HepG2 (cell line): Measurements from ENCODE around the gene UGT3A2. TPM values are rescaled to one million over a fixed set of nuclear protein-coding genes. Genes with fewer than 3 reads are reported as not detected.

Experiments used
- ATAC-seq: fragments of 200-7000 bp; cut with Tn5 transposase; 3 replicates; pipeline ENCODE4 v1.9.1; 2020; ENCODE audit warnings: mild to moderate bottlenecking, moderate library complexity
- BruUV-seq: library from RNA; stranded (reverse); fragments of 400-500 nt; replicated peaks from 2 replicates; lab custom pipeline; 2021; lab: Mats Ljungman, UMichigan
- CTCF ChIA-PET: fragments of 300-600 bp; formaldehyde crosslinking; extraction: SDS; loops from one replicate; lab custom pipeline; 2021; ENCODE audit warnings: low total read pairs, inconsistent platforms, low intra/inter-chr PET ratio; lab: Yijun Ruan, JAX
- POLR2A ChIA-PET: fragments of 350-600 bp; sonication (Branson Sonifier 250); formaldehyde crosslinking; loops from one replicate; lab custom pipeline; 2020; ENCODE audit warnings: antibody characterized with exemption, inconsistent platforms; lab: Yijun Ruan, JAX
- DNase-seq: peaks from one replicate; pipeline ENCODE4 v3.0.0-alpha.2; 2015; ENCODE audit warnings: low spot score
- FAIRE-seq: peaks from 3 replicates; lab custom pipeline; 2011; peaks lifted over from hg19 to GRCh38; lab: Jason Lieb, UNC
- H2AFZ ChIP-seq: one replicate; pipeline ENCODE4 v1.6.1; 2011; ENCODE audit warnings: low read length, inconsistent platforms
- H3K27ac ChIP-seq: fragments of 300-600 bp; 3 replicates; pipeline ENCODE4 v1.8.0; 2011; ENCODE audit warnings: mixed run types, mild to moderate bottlenecking, mixed read lengths, low read length, inconsistent platforms; ENCODE audit not compliant: insufficient read depth; ENCODE audit errors: extremely low read length
- H3K27me3 ChIP-seq, 2 experiments: fragments of 200-600 bp in 1 of 2; 2 replicates in 1 of 2; 3 replicates in 1 of 2; pipeline versions ENCODE4 v1.6.0 to v1.8.0; 2011; ENCODE audit warnings: low read length in 2 of 2, mild to moderate bottlenecking in 2 of 2, moderate library complexity in 2 of 2, inconsistent platforms in 1 of 2; ENCODE audit not compliant: insufficient read depth in 2 of 2, control insufficient read depth in 1 of 2
- H3K36me3 ChIP-seq, 2 experiments: fragments of 200-600 bp in 1 of 2; replicated peaks in 1 of 2; 2 replicates in 1 of 2; 3 replicates in 1 of 2; pipeline versions ENCODE4 v1.5.1 to v1.8.0; 2011; ENCODE audit warnings: low read length in 2 of 2, inconsistent platforms in 1 of 2; ENCODE audit not compliant: insufficient read depth in 2 of 2, control insufficient read depth in 1 of 2
- H3K4me1 ChIP-seq: 2 replicates; pipeline ENCODE4 v1.5.1; 2012; ENCODE audit warnings: low read length, inconsistent platforms; ENCODE audit not compliant: insufficient read depth
- H3K4me2 ChIP-seq: 2 replicates; pipeline ENCODE4 v1.6.0; 2011; ENCODE audit warnings: low read depth, low read length, inconsistent platforms
- H3K4me3 ChIP-seq, 3 experiments: fragments of 200-600 bp in 1 of 3; sonication (generic), shearing (Covaris generic) in 1 of 3; replicated peaks in 1 of 3; 2 replicates each; pipeline ENCODE4 v1.5.1; 2011 to 2016; ENCODE audit warnings: low read length in 3 of 3, inconsistent platforms in 2 of 3, low read depth in 2 of 3, mild to moderate bottlenecking in 2 of 3, control low read depth in 1 of 3, mixed read lengths in 1 of 3; ENCODE audit not compliant: insufficient read depth in 1 of 3
- H3K79me2 ChIP-seq: one replicate; pipeline ENCODE4 v1.6.1; 2011; ENCODE audit warnings: low read length, inconsistent platforms; ENCODE audit not compliant: insufficient read depth
- H3K9ac ChIP-seq: 2 replicates; pipeline ENCODE4 v1.6.0; 2011; ENCODE audit warnings: mild to moderate bottlenecking, low read depth, low read length, inconsistent platforms; ENCODE audit not compliant: insufficient read depth
- H3K9me3 ChIP-seq: 2 replicates; pipeline ENCODE4 v1.5.1; 2012; ENCODE audit warnings: mild to moderate bottlenecking, low read length
- H4K20me1 ChIP-seq: 2 replicates; pipeline ENCODE4 v1.6.0; 2011; ENCODE audit warnings: inconsistent platforms, mild to moderate bottlenecking, low read length, moderate library complexity; ENCODE audit not compliant: insufficient read depth
- ATF6 ChIP-seq: sonication (generic); formaldehyde crosslinking; conservative IDR thresholded peaks from 2 replicates; pipeline ENCODE4 v1.4.0; 2020; ENCODE audit warnings: missing genetic modification reagents
- MEIS1 ChIP-seq: sonication (generic); formaldehyde crosslinking; IDR thresholded peaks from 2 replicates; pipeline ENCODE4 v1.9.0; 2021; ENCODE audit warnings: mild to moderate bottlenecking, missing genetic modification reagents, moderate library complexity, borderline replicate concordance
- MTF2 ChIP-seq: sonication (generic); formaldehyde crosslinking; IDR thresholded peaks from 2 replicates; pipeline ENCODE4 v1.5.0; 2020; ENCODE audit warnings: missing genetic modification reagents, borderline replicate concordance
- ONECUT2 ChIP-seq: sonication (generic); formaldehyde crosslinking; IDR thresholded peaks from 2 replicates; pipeline ENCODE4 v1.4.0; 2020; ENCODE audit warnings: missing genetic modification reagents
- RORA ChIP-seq: sonication (generic); formaldehyde crosslinking; IDR thresholded peaks from 2 replicates; pipeline ENCODE4 v1.5.0; 2020; ENCODE audit warnings: mild to moderate bottlenecking, missing genetic modification reagents, moderate library complexity
- SMAD9 ChIP-seq: sonication (generic); formaldehyde crosslinking; IDR thresholded peaks from 2 replicates; pipeline ENCODE4 v1.5.1; 2020; ENCODE audit warnings: mild to moderate bottlenecking, missing genetic modification reagents
- ZNF557 ChIP-seq: sonication (generic); formaldehyde crosslinking; IDR thresholded peaks from 2 replicates; pipeline ENCODE4 v1.4.0; 2020; ENCODE audit warnings: missing genetic modification reagents
- ZNF558 ChIP-seq: sonication (generic); formaldehyde crosslinking; IDR thresholded peaks from 2 replicates; pipeline ENCODE4 v1.9.0; 2022; ENCODE audit warnings: mild to moderate bottlenecking, missing genetic modification reagents, borderline replicate concordance
- ZNF567 ChIP-seq: sonication (generic); formaldehyde crosslinking; IDR thresholded peaks from 2 replicates; pipeline ENCODE4 v1.8.1; 2023; ENCODE audit warnings: mild to moderate bottlenecking, missing genetic modification reagents, borderline replicate concordance
- ZSCAN5A ChIP-seq: sonication (generic); formaldehyde crosslinking; IDR thresholded peaks from 2 replicates; pipeline ENCODE4 v1.8.0; 2022; ENCODE audit warnings: mild to moderate bottlenecking, missing genetic modification reagents, borderline replicate concordance
- ZUFSP ChIP-seq: sonication (generic); formaldehyde crosslinking; IDR thresholded peaks from 2 replicates; pipeline ENCODE4 v1.9.0; 2021; ENCODE audit warnings: missing genetic modification reagents, mild to moderate bottlenecking, borderline replicate concordance
- WGBS: methylation state at CpG from one replicate; pipeline ENCODE4 v1.1.6; 2017; ENCODE audit warnings: low lambda C conversion rate; 5-methylcytosine and 5-hydroxymethylcytosine counted together
- in situ Hi-C: cut with HindIII; loops from 2 replicates; pipeline ENCODE4 v1.10.0; 2017; ENCODE audit warnings: low pct_unique_long_range_greater_than_20kb; ENCODE audit not compliant: extremely low pct_ligation_motif_present
- intact Hi-C: fragments of 100-400 bp; cut with micrococcal nuclease; formaldehyde crosslinking; loops from one replicate; pipeline ENCODE4 v1.10.0; 2022; ENCODE audit not compliant: unreplicated experiment
- polyA plus RNA-seq, 8 experiments: library from polyadenylated mRNA; depleted of rRNA in 3 of 8; stranded (reverse) in 7 of 8; unstranded in 1 of 8; fragments of >200 nt; fragmentation: Illumina TruSeq in 4 of 8; extraction: Trizol in 4 of 8; gene quantifications; 2 replicates each; pipeline versions ENCODE4 v1.2.1 to v1.2.3, GENCODE V29; 2011 to 2016; ENCODE audit warnings: low read depth in 4 of 8, missing spikeins in 1 of 8, mixed read lengths in 1 of 8; ENCODE audit not compliant: insufficient read depth in 1 of 8
- total RNA-seq, 5 experiments: library from RNA; depleted of rRNA; stranded (reverse); fragments of >200 nt; fragmentation: Illumina TruSeq; extraction: Trizol; gene quantifications; 2 replicates each; pipeline ENCODE4 v1.2.3, GENCODE V29; 2016; ENCODE audit warnings: low read depth in 1 of 5
- TF ChIP-seq, protein P1 (sequence below): sonication (generic); formaldehyde crosslinking; IDR thresholded peaks from 2 replicates; pipeline ENCODE4 v1.4.0; 2020; ENCODE audit warnings: missing genetic modification reagents

UGT3A2 gene
- total and polyA plus RNA-seq, 2 of the 13 experiments (the other 11 are each of a cell fraction or from before 2014, with no cell fraction given): not detected

GRCh38 chr5:36017004-36017403, 49.7 kb downstream of the UGT3A2 start:
- no peak overlapping the region for H3K4me3 ChIP-seq
- H3K27ac ChIP-seq: no peak overlapping the region
- no TSS peak for BruUV-seq
- ChIA-PET POLR2A (no interaction called here), CTCF (no interaction called here)
- H2AFZ ChIP-seq: no peak overlapping the region
- no peaks in the 10 kb centered on the region for H4K20me1 ChIP-seq
- intact Hi-C loops (no loop called here), in situ Hi-C loops (no loop called here)
- H3K4me1 ChIP-seq: no peaks in the 10 kb centered on the region
- ATAC-seq (no peak), DNase-seq (no peak), FAIRE-seq (no peak)
- H3K27me3 ChIP-seq: no peaks in the 10 kb centered on the region
- H3K9me3 ChIP-seq: peaks cover 44% of the 10 kb centered on the region
- H3K9ac ChIP-seq: no peak overlapping the region
- TF ChIP-seq, protein P1, sequence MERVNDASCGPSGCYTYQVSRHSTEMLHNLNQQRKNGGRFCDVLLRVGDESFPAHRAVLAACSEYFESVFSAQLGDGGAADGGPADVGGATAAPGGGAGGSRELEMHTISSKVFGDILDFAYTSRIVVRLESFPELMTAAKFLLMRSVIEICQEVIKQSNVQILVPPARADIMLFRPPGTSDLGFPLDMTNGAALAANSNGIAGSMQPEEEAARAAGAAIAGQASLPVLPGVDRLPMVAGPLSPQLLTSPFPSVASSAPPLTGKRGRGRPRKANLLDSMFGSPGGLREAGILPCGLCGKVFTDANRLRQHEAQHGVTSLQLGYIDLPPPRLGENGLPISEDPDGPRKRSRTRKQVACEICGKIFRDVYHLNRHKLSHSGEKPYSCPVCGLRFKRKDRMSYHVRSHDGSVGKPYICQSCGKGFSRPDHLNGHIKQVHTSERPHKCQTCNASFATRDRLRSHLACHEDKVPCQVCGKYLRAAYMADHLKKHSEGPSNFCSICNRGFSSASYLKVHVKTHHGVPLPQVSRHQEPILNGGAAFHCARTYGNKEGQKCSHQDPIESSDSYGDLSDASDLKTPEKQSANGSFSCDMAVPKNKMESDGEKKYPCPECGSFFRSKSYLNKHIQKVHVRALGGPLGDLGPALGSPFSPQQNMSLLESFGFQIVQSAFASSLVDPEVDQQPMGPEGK: no peak
- TF ChIP-seq RORA (CRISPR knock-in tag): no peak
- no peak for TF ChIP-seq MTF2 (CRISPR knock-in tag)
- no peak for TF ChIP-seq ZSCAN5A (CRISPR knock-in tag)
- TF ChIP-seq MEIS1: no peak
- TF ChIP-seq ZNF567 (CRISPR knock-in tag): no peak
- no peak for TF ChIP-seq SMAD9
- no peak for TF ChIP-seq ATF6 (CRISPR knock-in tag)
- no peak for TF ChIP-seq ZNF558
- TF ChIP-seq ONECUT2 (CRISPR knock-in tag): no peak
- TF ChIP-seq ZNF557: no peak
- no peak for TF ChIP-seq ZUFSP (CRISPR knock-in tag)
- WGBS: 8% methylated on average over 1 of the region's 1 CpG
- no peak overlapping the region for H3K4me2 ChIP-seq
- no peaks in the 10 kb centered on the region for H3K36me3 ChIP-seq
- no peaks in the 10 kb centered on the region for H3K79me2 ChIP-seq
